Esophagus muscularis mucosa (tissue), 4 donors: ENCODE results near the gene PGA3. TPM values are rescaled to one million over a fixed set of nuclear protein-coding genes. Genes with fewer than 3 reads are reported as not detected.
A peak's percentile ranks its signal among the peaks of the same experiment; 100 is the strongest.

Experiments used
- DNase-seq: peaks from one replicate; pipeline ENCODE4 v3.0.0-alpha.2; 2017; ENCODE audit errors: extremely low spot score
- H3K27ac ChIP-seq, 4 donors: fragments of 200-600 bp; sonication (generic); replicated peaks in 1 of 4; 1 replicate in 3 of 4; 2 replicates in 1 of 4; pipeline ENCODE4 v1.5.1; 2016 to 2019; ENCODE audit warnings: mild to moderate bottlenecking in 1 of 4
- H3K27me3 ChIP-seq, 4 donors: fragments of 200-600 bp; sonication (generic); one replicate each; pipeline versions ENCODE4 v1.5.1 to v1.6.0; 2016 to 2019
- H3K36me3 ChIP-seq, 4 donors: fragments of 200-600 bp; sonication (generic); one replicate each; pipeline ENCODE4 v1.5.1; 2016 to 2019
- H3K4me1 ChIP-seq, 4 donors: fragments of 200-600 bp; sonication (generic); one replicate each; pipeline ENCODE4 v1.5.1; 2016 to 2019
- H3K4me3 ChIP-seq, 4 donors: fragments of 200-600 bp; sonication (generic); 1 replicate in 2 of 4; 2 replicates in 2 of 4; pipeline ENCODE4 v1.5.1; 2016 to 2019; ENCODE audit warnings: mild to moderate bottlenecking in 4 of 4, moderate library complexity in 1 of 4
- H3K9me3 ChIP-seq, 4 donors: fragments of 200-600 bp; sonication (generic); 1 replicate in 3 of 4; 2 replicates in 1 of 4; pipeline ENCODE4 v1.5.1; 2016 to 2019
- CTCF ChIP-seq, 3 experiments: fragments of 200-600 bp in 2 of 3; fragments of 450-650 bp in 1 of 3; sonication (generic) in 2 of 3; IDR thresholded peaks; one replicate each; pipeline ENCODE4 v1.5.1; 2017 to 2019; ENCODE audit warnings: antibody characterized with exemption in 3 of 3, mild to moderate bottlenecking in 2 of 3, moderate library complexity in 1 of 3
- EP300 ChIP-seq: sonication (generic); formaldehyde crosslinking; IDR thresholded peaks from one replicate; pipeline ENCODE4 v1.6.1; 2017; ENCODE audit warnings: antibody characterized with exemption
- POLR2A ChIP-seq: fragments of 450-650 bp; IDR thresholded peaks from one replicate; pipeline ENCODE4 v1.6.1; 2017; ENCODE audit warnings: antibody characterized with exemption, moderate library complexity, mild to moderate bottlenecking, low read depth
- POLR2AphosphoS5 ChIP-seq, 2 donors: sonication (generic); formaldehyde crosslinking; IDR thresholded peaks; one replicate each; pipeline ENCODE4 v1.6.1; 2017; ENCODE audit warnings: antibody characterized with exemption in 2 of 2
- whole genome bisulfite sequencing: methylation state at CpG from one replicate; pipeline ENCODE4 v1.1.5; 2018; 5-methylcytosine and 5-hydroxymethylcytosine counted together
- intact Hi-C: fragments of 100-400 bp; cut with DNase I; formaldehyde crosslinking; loops from one replicate; pipeline ENCODE4 v1.15.1; 2023
- total RNA-seq, 4 donors: library from RNA; depleted of rRNA; stranded (reverse); fragments of >200 nt; gene quantifications; one replicate each; pipeline versions ENCODE4 v1.1.0 to v1.2.1, GENCODE V29; 2016

Gene PGA3
- total RNA-seq, 4 donors from 2014 or later = 0.33 TPM; not detected in 3

GRCh38 chr11:61254403-61255025 is 51.2 kb downstream of the PGA3 start:
- H3K9me3 ChIP-seq = no peaks in the 10 kb centered on the region
- WGBS = 57% methylated on average over 12 of the region's 12 CpGs
- no peak for DNase-seq
- no peak overlapping the region for H3K27ac ChIP-seq
- peaks cover 0 to 4% (median 0%) of the 10 kb centered on the region in 4 donors for H3K36me3 ChIP-seq
- peak; percentile 50 to 81 (median 53) for TF ChIP-seq CTCF (IDR thresholded peaks at IDR 0.05)
- TF ChIP-seq POLR2AphosphoS5 (IDR thresholded peaks at IDR 0.05) = no peak
- no peak for TF ChIP-seq EP300
- TF ChIP-seq POLR2A = no peak
- intact Hi-C loops = loop anchor here (10.0 kb wide), 1 partner anchor 130 kb away; no protein-coding TSS in a partner anchor
- no peak overlapping the region for H3K4me3 ChIP-seq
- H3K27me3 ChIP-seq = no peaks in the 10 kb centered on the region
- no peaks in the 10 kb centered on the region for H3K4me1 ChIP-seq

GRCh38 chr11:61256710-61257482 is 53.6 kb downstream of the PGA3 start:
- H3K9me3 ChIP-seq = no peaks in the 10 kb centered on the region
- no peak overlapping the region for H3K4me3 ChIP-seq
- H3K27me3 ChIP-seq = no peaks in the 10 kb centered on the region
- no peak overlapping the region for H3K27ac ChIP-seq
- H3K36me3 ChIP-seq = peaks cover 0 to 4% (median 0%) of the 10 kb centered on the region in 4 donors
- intact Hi-C loops = loop anchor here (10.0 kb wide), 1 partner anchor 128 kb away; no protein-coding TSS in a partner anchor
- no peaks in the 10 kb centered on the region for H3K4me1 ChIP-seq
- no peak for DNase-seq
- TF ChIP-seq POLR2AphosphoS5 (IDR thresholded peaks at IDR 0.05) (no peak), POLR2A (no peak), EP300 (no peak), CTCF (IDR thresholded peaks at IDR 0.05) (no peak)
- 89% methylated on average over 13 of the region's 18 CpGs for WGBS

- Histone ChIP-seq H3K4me3 (no peak overlapping the region), H3K4me1 (no peaks in the 10 kb centered on the region), H3K27ac (no peak overlapping the region), H3K36me3 (peaks cover 0 to 4% (median 0%) of the 10 kb centered on the region in 4 donors), H3K9me3 (no peaks in the 10 kb centered on the region), H3K27me3 (no peaks in the 10 kb centered on the region)
- WGBS = 85% methylated on average over 8 of the region's 9 CpGs
- intact Hi-C loops = loop anchor here (10.0 kb wide), 1 partner anchor 126 kb away; no protein-coding TSS in a partner anchor
- DNase-seq = no peak
- TF ChIP-seq CTCF (IDR thresholded peaks at IDR 0.05) (no peak), POLR2AphosphoS5 (IDR thresholded peaks at IDR 0.05) (no peak), POLR2A (no peak), EP300 (no peak)
Observed at GRCh38 chr11:61258546-61258945, 55.2 kb downstream of the PGA3 start.

- intact Hi-C loops = loop anchor here (10.0 kb wide), 1 partner anchor 125 kb away; no protein-coding TSS in a partner anchor
- no peaks in the 10 kb centered on the region for H3K4me1 ChIP-seq
- no peaks in the 10 kb centered on the region for H3K9me3 ChIP-seq
- no peak overlapping the region for H3K27ac ChIP-seq
- no peak overlapping the region for H3K4me3 ChIP-seq
- DNase-seq = no peak
- TF ChIP-seq POLR2A = no peak
- TF ChIP-seq EP300 = no peak
- TF ChIP-seq POLR2AphosphoS5 (IDR thresholded peaks at IDR 0.05) = no peak
- TF ChIP-seq CTCF (IDR thresholded peaks at IDR 0.05) = no peak
- H3K36me3 ChIP-seq = peaks cover 0 to 4% (median 0%) of the 10 kb centered on the region in 4 donors
- H3K27me3 ChIP-seq = no peaks in the 10 kb centered on the region
- WGBS = 97% methylated on average over 6 of the region's 6 CpGs
Observed at GRCh38 chr11:61259363-61259762, 56.0 kb downstream of the PGA3 start.

Other genes starting within 250 kb of the PGA3 start
- 1 to 10 TPM in 2 of 4 donors, under 1 TPM in 1, not detected in 1; 0.32 to 2.2 (median 1.3) TPM for gene CD6, start 231.8 kb upstream of the PGA3 start, total RNA-seq
- 1 to 10 TPM in 1 of 4 donors, under 1 TPM in 3; 0.11 to 1.3 (median 0.34) TPM for gene CD5, start 101.0 kb upstream of the PGA3 start, total RNA-seq
- gene VPS37C, start 42.1 kb upstream of the PGA3 start, total RNA-seq = 10 to 100 TPM; 29.1 to 43.5 (median 38.1) TPM
- 1 to 10 TPM in 2 of 4 donors, not detected in 2; 1.1 to 2.2 TPM for gene PGA4, start 18.8 kb downstream of the PGA3 start, total RNA-seq
- under 1 TPM in 1 of 4 donors, not detected in 3; 0.86 TPM for gene PGA5, start 37.7 kb downstream of the PGA3 start, total RNA-seq
- 1 to 10 TPM in 1 of 4 donors, under 1 TPM in 3; 0.32 to 1.4 (median 0.58) TPM for gene VWCE, start 91.8 kb downstream of the PGA3 start, total RNA-seq
- 100 to 1,000 TPM; 102 to 164 (median 118) TPM for gene DDB1, start 129.6 kb downstream of the PGA3 start, total RNA-seq
- 10 to 100 TPM; 12.9 to 24.2 (median 14.8) TPM for gene TKFC, start 129.7 kb downstream of the PGA3 start, total RNA-seq
- 10 to 100 TPM; 23.7 to 35.3 (median 31.6) TPM for gene CYB561A3, start 158.4 kb downstream of the PGA3 start, total RNA-seq
- 10 to 100 TPM; 10.4 to 22.7 (median 15.9) TPM for gene TMEM138, start 158.9 kb downstream of the PGA3 start, total RNA-seq
- gene TMEM216, start 189.1 kb downstream of the PGA3 start, total RNA-seq = 10 to 100 TPM in 1 of 4 donors, 1 to 10 TPM in 3; 6.2 to 12.3 (median 8.2) TPM
- 10 to 100 TPM; 29.9 to 45.2 (median 40.7) TPM for gene CPSF7, start 226.5 kb downstream of the PGA3 start, total RNA-seq
- 10 to 100 TPM; 29.0 to 71.0 (median 48.3) TPM for gene SDHAF2, start 226.6 kb downstream of the PGA3 start, total RNA-seq